ENCODE results near the gene TBC1D17.

- TF ChIP-seq POLR2A (IDR thresholded peaks at IDR 0.05; ENCODE audit: low read length) (no peak), GATA1 (IDR thresholded peaks at IDR 0.05; ENCODE audit: low read depth, low read length) (no peak)
Measured at GRCh38 chr19:49913720-49914119, 36.2 kb downstream of the TBC1D17 start.

Measured in erythroblast (primary cell).